Measurements from ENCODE around the gene PRKN.

Gene PRKN

GRCh38 chr6:162313922-162314660 lies 413.5 kb downstream of the PRKN start:
- DNase-seq (ENCODE audit: low read depth) = no peak

GRCh38 chr6:162307865-162308264 lies 419.7 kb downstream of the PRKN start:
- DNase-seq (ENCODE audit: low read depth) = no peak

- no peak for DNase-seq (ENCODE audit: low read depth)
These were observed 420.9 kb downstream of the PRKN start for GRCh38 chr6:162306616-162307015.

GRCh38 chr6:162301128-162301527 lies 426.4 kb downstream of the PRKN start:
- no peak for DNase-seq (ENCODE audit: low read depth)

- DNase-seq (ENCODE audit: low read depth) = no peak
These were observed 433.5 kb downstream of the PRKN start for GRCh38 chr6:162294029-162294428.

GRCh38 chr6:162292915-162293314 lies 434.7 kb downstream of the PRKN start:
- DNase-seq (ENCODE audit: low read depth) = no peak

GRCh38 chr6:162290846-162291465 lies 436.6 kb downstream of the PRKN start:
- DNase-seq (ENCODE audit: low read depth) = no peak

- DNase-seq (ENCODE audit: low read depth) = no peak
These were observed 437.6 kb downstream of the PRKN start for GRCh38 chr6:162289972-162290371.

GRCh38 chr6:162273986-162274385 lies 453.6 kb downstream of the PRKN start:
- DNase-seq (ENCODE audit: low read depth) = no peak

- no peak for DNase-seq (ENCODE audit: low read depth)
These were observed 455.6 kb downstream of the PRKN start for GRCh38 chr6:162271922-162272321.

GRCh38 chr6:162270966-162271365 lies 456.6 kb downstream of the PRKN start:
- DNase-seq (ENCODE audit: low read depth) = no peak

GRCh38 chr6:162267641-162268040 lies 459.9 kb downstream of the PRKN start:
- DNase-seq (ENCODE audit: low read depth) = no peak

- no peak for DNase-seq (ENCODE audit: low read depth)
These were observed 460.4 kb downstream of the PRKN start for GRCh38 chr6:162267126-162267525.

- DNase-seq (ENCODE audit: low read depth) = no peak
These were observed 463.0 kb downstream of the PRKN start for GRCh38 chr6:162264581-162264980.

GRCh38 chr6:162262466-162263196 lies 464.9 kb downstream of the PRKN start:
- no peak for DNase-seq (ENCODE audit: low read depth)

- DNase-seq (ENCODE audit: low read depth) = no peak
These were observed 466.0 kb downstream of the PRKN start for GRCh38 chr6:162261598-162261997.

GRCh38 chr6:162260027-162260426 lies 467.5 kb downstream of the PRKN start:
- DNase-seq (ENCODE audit: low read depth) = no peak

- DNase-seq (ENCODE audit: low read depth) = no peak
These were observed 468.9 kb downstream of the PRKN start for GRCh38 chr6:162258647-162259046.

- DNase-seq (ENCODE audit: low read depth) = no peak
These were observed 471.2 kb downstream of the PRKN start for GRCh38 chr6:162256361-162256760.

GRCh38 chr6:162251257-162251656 lies 476.3 kb downstream of the PRKN start:
- no peak for DNase-seq (ENCODE audit: low read depth)

- no peak for DNase-seq (ENCODE audit: low read depth)
These were observed 477.5 kb downstream of the PRKN start for GRCh38 chr6:162249907-162250642.

GRCh38 chr6:162245830-162246420 lies 481.6 kb downstream of the PRKN start:
- DNase-seq (ENCODE audit: low read depth) = no peak

Data from fibroblast of the conjunctiva (primary cell).